NB4 (cell line): Measurements from ENCODE around the gene FAM184B.

ENCODE experiments used
- CTCF ChIP-seq: IDR thresholded peaks from one replicate; pipeline ENCODE4 v1.5.1; 2012; ENCODE audit warnings: low read depth, low read length
- MAX ChIP-seq: IDR thresholded peaks from 2 replicates; pipeline ENCODE4 v1.6.1; 2011; ENCODE audit warnings: low read depth, low read length
- MYC ChIP-seq: IDR thresholded peaks from 2 replicates; pipeline ENCODE4 v1.6.1; 2011; ENCODE audit warnings: low read depth, low read length
- POLR2A ChIP-seq: IDR thresholded peaks from 2 replicates; pipeline ENCODE4 v1.6.1; 2011; ENCODE audit warnings: mild to moderate bottlenecking; ENCODE audit not compliant: insufficient read length; ENCODE audit errors: extremely low read depth

GRCh38 chr4:17757621-17758020 is 23.8 kb downstream of the FAM184B start:
- no peak for TF ChIP-seq POLR2A
- TF ChIP-seq CTCF = no peak
- no peak for TF ChIP-seq MAX
- no peak for TF ChIP-seq MYC
